ENCODE measurements around the gene MASP2. TPM values are rescaled to one million over a fixed set of nuclear protein-coding genes. Genes with fewer than 3 reads are reported as not detected.
"Not testable (repeated sequence)": the region's sequence is repeated elsewhere in the genome, so short reads cannot be mapped to it uniquely, and the experiment has no call there.

The MASP2 gene
- total RNA-seq, 1 donor from 2014 or later: not detected

DNA sequence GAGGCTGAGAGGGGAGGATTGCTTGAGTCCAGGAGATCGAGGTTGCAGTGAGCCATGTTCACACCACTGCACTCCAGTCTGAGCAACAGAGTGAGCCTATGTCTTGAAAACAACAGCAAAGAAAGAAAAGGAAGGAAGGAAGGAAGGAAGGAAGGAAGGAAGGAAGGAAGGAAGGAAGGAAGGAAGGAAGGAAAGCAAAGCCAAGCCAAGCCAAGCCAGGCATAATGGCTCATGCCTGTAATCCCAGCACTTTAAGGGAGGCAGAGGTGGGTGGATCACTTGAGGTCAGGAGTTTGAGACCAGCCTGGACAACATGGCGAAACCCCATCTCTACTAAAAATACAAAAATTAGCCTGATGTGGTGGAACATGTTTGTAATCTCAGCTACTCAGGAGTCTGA, 55.0 kb downstream of the MASP2 start:
- DNase-seq (ENCODE audit: low spot score): not testable (repeated sequence)

DNA sequence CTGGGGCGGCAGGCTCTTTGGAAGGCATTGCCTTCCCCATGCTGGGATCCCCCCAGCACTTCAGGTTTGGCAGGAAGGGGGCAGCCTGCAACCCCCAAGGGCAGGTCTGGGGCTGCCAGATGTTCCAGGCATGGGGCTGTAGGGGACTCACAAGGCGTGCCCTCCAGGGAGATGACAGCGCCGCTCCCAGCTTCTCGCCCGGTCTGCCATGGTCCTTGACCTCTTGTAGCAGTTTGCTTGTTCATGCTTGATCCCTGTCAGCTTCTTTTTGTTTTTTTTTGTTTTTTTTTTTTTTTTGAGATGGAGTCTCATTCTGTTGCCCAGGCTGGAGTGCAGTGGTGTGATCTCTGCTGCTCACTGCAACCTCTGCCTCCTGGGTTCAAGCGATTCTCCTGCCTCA, 56.2 kb downstream of the MASP2 start:
- no peak for DNase-seq (ENCODE audit: low spot score)

DNA sequence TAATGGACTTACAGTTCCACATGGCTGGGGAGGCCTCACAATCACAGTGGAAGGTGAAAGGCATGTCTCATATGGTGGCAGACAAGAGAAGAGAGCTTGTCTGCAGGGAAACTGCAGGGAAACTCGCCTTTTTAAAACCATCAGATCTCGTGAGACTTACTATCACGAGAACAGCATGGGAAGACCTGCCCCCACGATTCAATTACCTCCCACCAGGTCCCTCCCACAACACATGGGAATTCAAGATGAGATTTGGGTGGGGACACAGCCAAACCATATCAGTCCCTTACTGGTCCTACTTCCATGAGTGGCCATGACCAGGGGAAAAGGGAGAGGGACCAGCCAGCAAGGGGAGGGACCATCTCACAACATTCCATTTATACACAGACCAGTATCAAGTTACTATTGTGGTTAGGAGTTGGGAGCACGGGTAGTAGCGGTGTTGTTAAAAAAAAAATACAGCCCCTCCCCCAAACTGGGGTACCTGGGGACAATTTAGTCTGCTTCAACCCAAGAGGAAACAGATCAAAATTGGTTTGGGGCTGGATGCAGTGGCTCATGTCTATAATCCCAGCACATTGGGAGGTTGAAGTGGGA, 57.0 kb downstream of the MASP2 start:
- DNase-seq (ENCODE audit: low spot score): not testable (repeated sequence)

DNA sequence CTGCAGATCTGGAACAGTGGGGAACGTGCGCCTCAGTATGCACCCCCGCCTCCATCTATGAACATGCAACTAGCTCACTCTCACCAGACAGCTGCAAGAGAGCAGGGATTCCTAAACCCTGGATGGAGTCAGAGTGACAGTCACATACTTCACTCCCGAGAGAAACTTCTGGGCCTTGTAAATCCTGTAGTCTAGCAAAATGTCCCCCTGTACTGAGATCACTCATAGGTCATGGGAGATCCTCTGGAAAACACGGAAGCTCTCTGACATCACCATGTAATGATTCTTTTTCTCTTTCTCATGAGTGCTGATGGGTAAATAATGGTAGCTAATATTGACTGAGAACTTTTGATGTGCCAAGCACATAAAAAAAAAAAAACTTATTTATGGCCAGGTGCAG, 57.9 kb downstream of the MASP2 start:
- DNase-seq (ENCODE audit: low spot score): no peak

DNA sequence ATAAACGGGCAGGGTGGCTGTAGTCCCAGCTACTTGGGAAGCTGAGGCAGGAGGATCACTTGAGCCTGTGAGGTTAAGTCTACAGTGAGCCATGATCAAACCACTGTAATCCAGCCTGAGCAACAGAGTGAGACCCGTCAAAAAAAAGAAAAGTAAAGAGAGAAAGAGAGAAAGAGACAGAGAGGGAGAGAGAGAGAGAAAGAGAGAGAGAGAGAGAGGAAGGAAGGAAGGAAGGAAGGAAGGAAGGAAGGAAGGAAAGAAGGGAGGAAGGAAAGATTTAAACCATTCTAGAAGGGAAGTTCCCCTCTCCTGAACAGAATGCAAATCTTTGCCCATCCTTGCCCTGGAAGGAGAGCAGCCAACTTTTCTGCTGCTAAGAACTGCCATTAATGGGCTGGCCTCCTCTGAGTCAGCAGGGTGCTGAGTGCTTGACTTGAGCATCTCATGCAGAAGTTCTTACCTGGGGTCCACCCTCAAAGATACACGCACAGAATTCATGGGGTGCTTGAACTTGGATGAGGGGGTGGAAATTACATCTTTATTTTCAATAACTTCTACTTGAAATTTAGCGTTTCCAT, 59.1 kb downstream of the MASP2 start:
- DNase-seq (ENCODE audit: low spot score): no peak

DNA sequence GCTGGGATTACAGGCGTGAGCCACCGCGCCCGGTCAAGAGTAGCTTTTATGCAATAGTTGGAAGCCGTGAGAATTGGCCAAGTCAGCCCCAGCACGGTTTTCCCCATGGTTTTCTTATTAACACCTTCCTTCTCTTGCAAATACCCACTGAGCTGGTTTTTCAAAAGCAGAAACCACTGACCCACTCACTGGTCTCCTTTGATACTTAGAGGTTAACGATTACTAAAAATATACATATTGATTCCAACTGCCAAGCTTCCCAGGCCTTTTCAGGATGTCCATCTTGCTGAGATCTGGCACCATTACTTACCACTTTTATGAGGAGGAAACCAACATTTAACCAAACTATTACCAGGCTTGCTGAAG, 60.5 kb downstream of the MASP2 start:
- DNase-seq (ENCODE audit: low spot score): no peak

DNA sequence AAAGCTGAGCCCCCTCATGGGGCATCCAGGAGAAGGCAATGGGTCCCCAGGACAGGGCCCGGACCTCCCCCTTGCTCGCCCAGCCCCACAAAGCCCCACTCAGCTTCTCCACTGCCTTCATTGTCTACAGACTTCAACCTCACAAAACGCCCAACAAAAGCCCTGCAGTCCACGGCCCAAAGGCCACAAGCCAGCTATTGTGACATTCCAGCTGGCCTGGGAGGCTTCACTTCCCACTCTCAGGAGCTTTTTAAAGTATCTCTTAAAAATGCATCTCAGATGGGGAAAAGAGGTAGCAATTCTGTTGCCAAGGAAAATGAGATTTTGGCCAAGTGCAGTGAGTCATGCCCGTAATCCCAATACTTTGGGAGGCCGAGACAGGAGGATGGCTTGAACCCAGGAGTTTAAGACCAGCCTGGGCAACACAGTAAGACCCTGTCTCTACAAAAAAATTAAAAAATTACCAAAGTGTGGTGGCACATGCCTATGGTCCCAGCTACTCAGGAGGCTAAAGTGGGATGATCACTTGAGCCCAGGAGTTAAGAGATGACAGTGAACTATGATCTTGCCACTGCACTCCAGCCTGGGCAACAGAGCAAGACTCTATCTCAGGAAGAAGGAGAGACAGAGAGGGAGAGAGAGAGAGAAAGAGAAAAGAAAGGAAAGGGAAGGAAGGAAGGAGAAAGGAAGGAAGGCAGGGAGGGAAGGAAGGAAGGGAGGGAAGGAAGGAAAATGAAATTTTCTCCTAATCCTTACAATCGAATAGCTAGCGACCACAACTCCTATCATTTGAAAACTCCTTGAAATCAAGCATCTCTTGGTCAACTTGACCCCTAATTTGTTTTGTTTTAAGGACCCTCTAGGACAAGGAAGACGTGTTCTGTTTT, 66.0 kb downstream of the MASP2 start:
- DNase-seq (ENCODE audit: low spot score): no peak

DNA sequence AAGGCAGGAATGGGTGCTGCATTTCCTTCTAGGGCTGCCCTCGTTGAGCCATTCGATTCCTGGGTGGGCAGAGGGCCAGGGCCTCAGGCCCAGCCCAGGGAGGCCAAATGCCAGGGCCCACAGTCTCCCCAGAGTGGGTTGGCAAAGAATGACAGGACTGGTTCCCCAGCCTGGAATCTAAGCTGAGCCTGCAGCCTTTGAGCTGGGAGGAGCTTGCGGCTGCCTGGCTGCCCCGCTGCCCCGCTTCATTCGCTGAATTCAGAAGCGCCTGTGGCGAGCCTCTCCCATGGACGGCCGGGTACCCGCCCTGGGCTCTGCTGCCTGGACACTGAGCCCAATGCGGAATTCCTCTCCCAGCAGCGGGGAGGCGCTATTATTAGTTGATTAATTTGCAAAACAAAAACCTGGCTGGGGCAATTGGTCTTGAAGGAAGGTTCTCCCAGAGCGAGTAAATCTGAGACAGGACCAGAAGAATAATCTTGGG, 66.9 kb downstream of the MASP2 start:
- peak; percentile 92 for DNase-seq (ENCODE audit: low spot score)

DNA sequence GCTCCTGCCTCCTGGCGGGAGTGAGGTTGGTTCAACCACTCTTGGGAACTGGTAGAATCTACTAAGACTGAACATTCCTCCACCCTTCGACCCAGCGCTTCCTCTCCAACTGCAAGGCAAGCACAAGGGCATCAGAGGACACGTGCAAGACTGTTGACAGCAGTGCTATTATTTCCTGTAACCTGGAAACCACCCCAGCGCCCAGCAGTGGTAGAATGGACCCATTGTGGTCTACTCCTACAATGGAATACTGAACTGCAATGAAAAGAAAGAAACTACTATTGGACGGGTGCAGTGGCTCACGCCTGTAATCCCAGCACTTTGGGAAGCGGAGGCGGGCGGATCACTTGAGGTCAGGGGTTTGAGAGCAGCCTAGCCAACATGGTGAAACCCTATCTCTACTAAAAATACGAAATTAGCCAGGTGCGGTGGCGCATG, 67.5 kb downstream of the MASP2 start:
- no peak for DNase-seq (ENCODE audit: low spot score)

DNA sequence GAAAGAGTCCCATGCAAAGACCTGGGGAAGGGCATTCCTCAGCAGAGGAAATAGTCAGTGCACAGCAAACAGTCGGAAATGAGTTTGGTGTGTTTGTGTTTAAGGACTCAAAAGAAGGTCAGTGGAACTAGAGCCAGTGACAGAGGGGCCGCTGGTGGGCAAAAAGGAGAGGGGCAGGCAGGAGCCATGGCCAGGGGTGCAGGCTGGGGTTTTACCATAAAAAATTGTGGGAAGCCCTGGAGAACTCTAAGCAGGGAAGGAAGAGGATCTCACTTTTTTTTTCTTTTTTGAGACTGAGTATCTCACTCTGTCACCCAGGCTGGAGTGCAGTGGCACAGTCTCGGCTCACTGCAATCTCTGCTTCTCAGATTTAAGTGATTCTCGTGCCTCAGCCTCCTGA, 68.3 kb downstream of the MASP2 start:
- DNase-seq (ENCODE audit: low spot score): no peak

Other genes with a start within 250 kb of the MASP2 start
- 128 TPM for gene TARDBP, start 34.6 kb downstream of the MASP2 start, total RNA-seq
- 103 TPM for gene SRM, start 12.8 kb upstream of the MASP2 start, total RNA-seq
- gene EXOSC10, start 52.6 kb upstream of the MASP2 start, total RNA-seq: 46.8 TPM
- gene ANGPTL7, start 142.1 kb upstream of the MASP2 start, total RNA-seq: 0.42 TPM
- 35.1 TPM for gene MTOR, start 215.3 kb upstream of the MASP2 start, total RNA-seq
- 13.5 TPM for gene UBIAD1, start 226.0 kb upstream of the MASP2 start, total RNA-seq